Measurements from ENCODE around the gene TFPI.

The TFPI gene

GRCh38 chr2:187447336-187447735, 106.9 kb downstream of the TFPI start:
- Histone ChIP-seq H3K9me3 (ENCODE audit: insufficient read depth, low read length) (no peaks in the 10 kb centered on the region), H3K79me2 (ENCODE audit: insufficient read depth, low read length) (no peaks in the 10 kb centered on the region), H3K9me2 (replicated peaks; ENCODE audit: insufficient read depth, low read length) (no peaks in the 10 kb centered on the region), H3K27ac (ENCODE audit: low read depth, low read length) (no peak overlapping the region), H3K27me3 (ENCODE audit: low read length) (no peaks in the 10 kb centered on the region), H3K36me3 (ENCODE audit: low read length) (no peaks in the 10 kb centered on the region), H4K20me1 (ENCODE audit: low read depth, low read length) (no peaks in the 10 kb centered on the region), H3F3A (ENCODE audit: insufficient read depth) (no peaks in the 10 kb centered on the region), H2AFZ (ENCODE audit: low read depth, low read length, severe bottlenecking) (no peak overlapping the region), H3K9ac (ENCODE audit: low read length) (no peak overlapping the region), H3K4me3 (ENCODE audit: insufficient read depth, low read length, poor library complexity, severe bottlenecking) (no peak overlapping the region), H3K4me2 (ENCODE audit: low read depth, low read length, poor library complexity, severe bottlenecking) (no peak overlapping the region)
- TF ChIP-seq CTCF (IDR thresholded peaks at IDR 0.05; ENCODE audit: insufficient read depth, low read length, poor library complexity, severe bottlenecking): no peak
- no peak for TF ChIP-seq EZH2phosphoT487 (conservative IDR thresholded peaks at IDR 0.05; ENCODE audit: low read length)

DNA sequence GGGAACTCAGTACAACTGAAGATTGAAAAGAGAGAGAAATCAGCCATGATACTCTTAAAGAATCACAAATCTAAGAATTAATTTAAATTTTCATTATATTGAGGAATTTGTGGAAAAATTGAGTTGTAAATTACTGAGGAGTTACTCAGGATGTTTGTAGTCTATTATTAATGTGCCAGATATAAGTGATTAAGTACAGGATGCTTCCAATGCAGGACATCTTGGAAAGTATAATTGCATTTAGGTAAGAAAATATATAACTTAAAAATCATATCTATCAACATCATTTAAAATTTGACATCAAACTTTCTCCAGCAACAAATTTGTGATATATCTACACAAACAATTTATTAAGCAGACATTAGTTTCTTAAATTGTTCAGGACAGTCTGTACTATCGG, 107.5 kb downstream of the TFPI start:
- no peak overlapping the region for H3K4me3 ChIP-seq (ENCODE audit: insufficient read depth, low read length, poor library complexity, severe bottlenecking)
- H3K27me3 ChIP-seq (ENCODE audit: low read length): no peaks in the 10 kb centered on the region
- no peaks in the 10 kb centered on the region for H3K36me3 ChIP-seq (ENCODE audit: low read length)
- H3K4me2 ChIP-seq (ENCODE audit: low read depth, low read length, poor library complexity, severe bottlenecking): no peak overlapping the region
- no peaks in the 10 kb centered on the region for H3K9me3 ChIP-seq (ENCODE audit: insufficient read depth, low read length)
- H3K9me2 ChIP-seq (replicated peaks; ENCODE audit: insufficient read depth, low read length): no peaks in the 10 kb centered on the region
- H2AFZ ChIP-seq (ENCODE audit: low read depth, low read length, severe bottlenecking): no peak overlapping the region
- no peak overlapping the region for H3K9ac ChIP-seq (ENCODE audit: low read length)
- no peaks in the 10 kb centered on the region for H4K20me1 ChIP-seq (ENCODE audit: low read depth, low read length)
- no peak overlapping the region for H3K27ac ChIP-seq (ENCODE audit: low read depth, low read length)
- no peak for TF ChIP-seq CTCF (IDR thresholded peaks at IDR 0.05; ENCODE audit: insufficient read depth, low read length, poor library complexity, severe bottlenecking)
- no peak for TF ChIP-seq EZH2phosphoT487 (conservative IDR thresholded peaks at IDR 0.05; ENCODE audit: low read length)
- H3F3A ChIP-seq (ENCODE audit: insufficient read depth): no peaks in the 10 kb centered on the region
- no peaks in the 10 kb centered on the region for H3K79me2 ChIP-seq (ENCODE audit: insufficient read depth, low read length)

DNA sequence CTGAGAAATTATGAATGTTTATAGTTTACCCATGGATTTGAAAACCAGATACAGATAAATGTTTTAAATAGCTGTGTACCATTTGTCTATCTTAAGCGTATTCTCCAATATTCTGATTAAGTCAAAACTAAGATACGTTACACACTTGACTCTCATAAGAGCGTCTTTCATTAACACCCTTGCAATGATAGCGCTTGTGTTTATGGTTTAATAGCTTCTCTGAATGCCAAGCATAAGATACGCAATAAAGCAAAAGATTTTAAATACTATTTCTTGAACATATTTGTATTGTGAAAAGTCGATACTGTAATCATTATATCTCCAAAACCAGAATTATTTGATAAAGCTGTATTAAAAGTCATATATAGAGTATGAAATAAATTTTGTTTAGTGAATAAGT, 109.2 kb downstream of the TFPI start:
- Histone ChIP-seq H3K27me3 (ENCODE audit: low read length) (no peaks in the 10 kb centered on the region), H3K36me3 (ENCODE audit: low read length) (no peaks in the 10 kb centered on the region), H3K27ac (ENCODE audit: low read depth, low read length) (no peak overlapping the region), H2AFZ (ENCODE audit: low read depth, low read length, severe bottlenecking) (no peak overlapping the region), H4K20me1 (ENCODE audit: low read depth, low read length) (no peaks in the 10 kb centered on the region), H3K9me2 (replicated peaks; ENCODE audit: insufficient read depth, low read length) (no peaks in the 10 kb centered on the region), H3K4me3 (ENCODE audit: insufficient read depth, low read length, poor library complexity, severe bottlenecking) (no peak overlapping the region), H3K79me2 (ENCODE audit: insufficient read depth, low read length) (no peaks in the 10 kb centered on the region), H3K4me2 (ENCODE audit: low read depth, low read length, poor library complexity, severe bottlenecking) (no peak overlapping the region), H3K9ac (ENCODE audit: low read length) (no peak overlapping the region), H3F3A (ENCODE audit: insufficient read depth) (no peaks in the 10 kb centered on the region), H3K9me3 (ENCODE audit: insufficient read depth, low read length) (no peaks in the 10 kb centered on the region)
- TF ChIP-seq EZH2phosphoT487 (conservative IDR thresholded peaks at IDR 0.05; ENCODE audit: low read length) (no peak), CTCF (IDR thresholded peaks at IDR 0.05; ENCODE audit: insufficient read depth, low read length, poor library complexity, severe bottlenecking) (no peak)

- H3K4me3 ChIP-seq (ENCODE audit: insufficient read depth, low read length, poor library complexity, severe bottlenecking): no peak overlapping the region
- H3F3A ChIP-seq (ENCODE audit: insufficient read depth): no peaks in the 10 kb centered on the region
- H3K9me3 ChIP-seq (ENCODE audit: insufficient read depth, low read length): no peaks in the 10 kb centered on the region
- H2AFZ ChIP-seq (ENCODE audit: low read depth, low read length, severe bottlenecking): no peak overlapping the region
- no peak overlapping the region for H3K27ac ChIP-seq (ENCODE audit: low read depth, low read length)
- no peaks in the 10 kb centered on the region for H3K27me3 ChIP-seq (ENCODE audit: low read length)
- H3K4me2 ChIP-seq (ENCODE audit: low read depth, low read length, poor library complexity, severe bottlenecking): no peak overlapping the region
- no peaks in the 10 kb centered on the region for H3K36me3 ChIP-seq (ENCODE audit: low read length)
- no peak overlapping the region for H3K9ac ChIP-seq (ENCODE audit: low read length)
- TF ChIP-seq EZH2phosphoT487 (conservative IDR thresholded peaks at IDR 0.05; ENCODE audit: low read length) (no peak), CTCF (IDR thresholded peaks at IDR 0.05; ENCODE audit: insufficient read depth, low read length, poor library complexity, severe bottlenecking) (no peak)
- H4K20me1 ChIP-seq (ENCODE audit: low read depth, low read length): no peaks in the 10 kb centered on the region
- H3K79me2 ChIP-seq (ENCODE audit: insufficient read depth, low read length): no peaks in the 10 kb centered on the region
- no peaks in the 10 kb centered on the region for H3K9me2 ChIP-seq (replicated peaks; ENCODE audit: insufficient read depth, low read length)
These were observed 111.5 kb downstream of the TFPI start for GRCh38 chr2:187442778-187443177.

Measured in SU-DHL-6 (cell line).